ENCODE data around the gene TCERG1L. TPM values are rescaled to one million over a fixed set of nuclear protein-coding genes. Genes with fewer than 3 reads are reported as not detected.

Gene TCERG1L
- total RNA-seq, 1 donor from 2014 or later: not detected

DNA sequence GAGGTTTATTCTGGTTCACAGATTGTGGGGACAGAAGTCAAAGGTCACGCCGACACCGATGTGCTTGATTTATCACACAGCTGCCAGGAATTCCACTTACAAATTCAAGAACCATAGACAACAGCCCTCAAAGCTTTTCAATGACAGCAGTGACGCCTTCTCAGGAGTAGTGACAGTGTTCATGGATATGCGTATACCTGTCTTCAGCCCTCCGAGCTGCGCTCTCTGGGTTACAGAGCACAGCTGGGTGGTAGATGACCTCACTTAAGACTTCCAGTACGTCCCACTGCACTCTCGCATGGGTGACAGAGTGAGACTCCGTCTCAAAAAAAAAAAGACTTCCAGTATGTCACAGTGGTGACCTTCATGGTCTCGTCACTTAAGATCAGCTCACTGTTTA, 108.5 kb downstream of the TCERG1L start:
- intact Hi-C loops (cut with DNase I): no loop called here
- Histone ChIP-seq H3K4me3 (no peak overlapping the region), H3K36me3 (no peaks in the 10 kb centered on the region), H3K9me3 (no peaks in the 10 kb centered on the region), H3K4me1 (no peaks in the 10 kb centered on the region), H3K27ac (no peak overlapping the region), H3K27me3 (no peaks in the 10 kb centered on the region)
- ATAC-seq: no peak
- TF ChIP-seq, protein P1, sequence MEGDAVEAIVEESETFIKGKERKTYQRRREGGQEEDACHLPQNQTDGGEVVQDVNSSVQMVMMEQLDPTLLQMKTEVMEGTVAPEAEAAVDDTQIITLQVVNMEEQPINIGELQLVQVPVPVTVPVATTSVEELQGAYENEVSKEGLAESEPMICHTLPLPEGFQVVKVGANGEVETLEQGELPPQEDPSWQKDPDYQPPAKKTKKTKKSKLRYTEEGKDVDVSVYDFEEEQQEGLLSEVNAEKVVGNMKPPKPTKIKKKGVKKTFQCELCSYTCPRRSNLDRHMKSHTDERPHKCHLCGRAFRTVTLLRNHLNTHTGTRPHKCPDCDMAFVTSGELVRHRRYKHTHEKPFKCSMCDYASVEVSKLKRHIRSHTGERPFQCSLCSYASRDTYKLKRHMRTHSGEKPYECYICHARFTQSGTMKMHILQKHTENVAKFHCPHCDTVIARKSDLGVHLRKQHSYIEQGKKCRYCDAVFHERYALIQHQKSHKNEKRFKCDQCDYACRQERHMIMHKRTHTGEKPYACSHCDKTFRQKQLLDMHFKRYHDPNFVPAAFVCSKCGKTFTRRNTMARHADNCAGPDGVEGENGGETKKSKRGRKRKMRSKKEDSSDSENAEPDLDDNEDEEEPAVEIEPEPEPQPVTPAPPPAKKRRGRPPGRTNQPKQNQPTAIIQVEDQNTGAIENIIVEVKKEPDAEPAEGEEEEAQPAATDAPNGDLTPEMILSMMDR (IDR thresholded peaks at IDR 0.05): no peak
- DNase-seq: no peak

DNA sequence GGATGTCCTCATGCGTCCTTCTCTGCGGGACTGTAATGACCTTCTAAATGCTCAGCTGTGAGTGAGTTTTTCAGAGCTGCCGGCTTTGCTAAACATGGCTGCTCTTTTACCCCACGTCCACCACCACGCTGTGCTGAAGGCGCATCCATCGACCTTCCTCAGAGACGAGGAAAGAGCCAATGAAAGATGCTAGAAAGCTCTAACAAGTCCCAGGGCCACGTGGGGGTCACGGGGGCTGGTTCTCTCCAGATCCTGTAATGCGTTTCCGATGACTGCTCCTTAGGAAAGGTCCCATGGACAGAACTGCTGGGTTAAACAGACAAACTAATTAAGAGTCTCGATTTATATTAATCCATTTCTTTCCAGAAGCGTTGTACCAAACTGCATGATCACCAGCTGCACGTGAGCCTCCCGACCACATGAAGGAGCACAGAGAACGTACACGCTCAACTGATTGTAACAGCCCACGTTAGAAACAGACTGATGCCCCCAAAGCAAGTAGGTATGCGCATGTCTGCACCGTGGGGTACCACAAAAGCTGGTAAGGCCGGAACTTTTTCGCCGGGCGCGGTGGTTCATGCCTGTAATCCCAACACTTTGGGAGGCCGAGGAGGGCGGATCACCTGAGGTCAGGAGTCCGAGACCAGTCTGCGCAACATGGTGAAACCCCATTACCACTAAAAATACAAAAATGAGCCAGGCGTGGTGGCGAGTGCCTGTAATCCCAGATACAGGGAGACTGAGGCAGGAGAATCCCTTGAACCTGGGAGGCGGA, 109.6 kb downstream of the TCERG1L start:
- no peak for ATAC-seq

DNA sequence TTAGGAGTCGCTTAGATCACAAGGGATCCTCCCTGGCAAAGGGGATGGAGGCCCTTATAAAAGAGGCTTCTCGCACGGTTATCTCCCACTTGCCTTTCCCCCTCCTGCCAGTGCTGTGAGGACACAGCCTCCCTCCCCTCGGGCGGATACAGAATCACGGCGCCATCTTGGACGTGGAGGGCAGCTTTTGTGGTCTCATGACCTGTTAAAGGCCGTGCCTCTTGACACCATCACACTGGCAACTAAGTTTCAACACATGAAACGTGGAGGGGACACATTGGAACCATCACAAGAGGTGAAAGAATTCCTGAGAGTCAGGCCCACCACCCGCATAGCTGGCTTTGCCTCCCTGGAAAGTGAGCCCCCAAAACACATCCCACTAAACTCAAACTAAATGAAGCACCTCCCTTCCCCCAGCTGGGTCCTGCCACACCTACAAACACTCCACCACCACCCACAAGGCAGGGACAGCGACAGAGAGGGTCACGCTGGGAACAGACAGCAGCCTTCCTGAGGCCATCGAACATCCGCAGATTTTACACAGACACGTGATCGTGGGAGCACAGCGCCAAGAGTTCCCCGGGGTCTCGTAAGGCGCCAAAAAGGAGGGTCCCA, 110.6 kb downstream of the TCERG1L start:
- ATAC-seq (no peak), DNase-seq (no peak)
- intact Hi-C loops (cut with DNase I): no loop called here
- Histone ChIP-seq H3K36me3 (no peaks in the 10 kb centered on the region), H3K27ac (no peak overlapping the region), H3K4me3 (no peak overlapping the region), H3K9me3 (no peaks in the 10 kb centered on the region), H3K27me3 (no peaks in the 10 kb centered on the region), H3K4me1 (no peaks in the 10 kb centered on the region)
- TF ChIP-seq, protein P1 (IDR thresholded peaks at IDR 0.05): no peak

More for the DNA sequence above, 109.6 kb downstream of the TCERG1L start:
- intact Hi-C loops (cut with DNase I): no loop called here
- no peak overlapping the region for H3K27ac ChIP-seq
- H3K4me1 ChIP-seq: no peaks in the 10 kb centered on the region
- H3K36me3 ChIP-seq: no peaks in the 10 kb centered on the region
- H3K27me3 ChIP-seq: no peaks in the 10 kb centered on the region
- no peak overlapping the region for H3K4me3 ChIP-seq
- H3K9me3 ChIP-seq: no peaks in the 10 kb centered on the region
- DNase-seq: peak; percentile 46
- TF ChIP-seq, protein P1 (IDR thresholded peaks at IDR 0.05): no peak

DNA sequence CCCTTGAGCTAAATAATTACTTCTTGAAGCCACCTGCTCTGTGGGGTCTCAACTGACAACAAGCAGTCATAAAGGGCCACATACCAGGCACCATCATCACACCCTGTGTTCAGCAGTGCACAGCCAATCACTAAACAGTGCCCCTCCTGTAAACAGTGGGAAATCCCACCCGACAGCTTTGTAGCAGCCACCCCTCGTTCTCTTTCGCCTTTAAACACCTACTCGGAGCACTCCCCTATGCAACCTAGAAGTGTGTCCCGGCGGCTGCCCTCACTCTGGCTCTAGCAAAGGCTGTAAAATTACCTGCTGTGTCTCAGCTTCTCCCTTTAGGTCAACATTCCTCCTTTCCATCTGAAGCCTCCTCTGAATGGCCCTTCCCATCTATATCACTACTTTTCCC, 111.9 kb downstream of the TCERG1L start:
- H3K27me3 ChIP-seq: no peaks in the 10 kb centered on the region
- ATAC-seq (no peak), DNase-seq (peak; percentile 35)
- H3K4me1 ChIP-seq: no peaks in the 10 kb centered on the region
- no peaks in the 10 kb centered on the region for H3K9me3 ChIP-seq
- no peak overlapping the region for H3K4me3 ChIP-seq
- H3K36me3 ChIP-seq: no peaks in the 10 kb centered on the region
- TF ChIP-seq, protein P1 (IDR thresholded peaks at IDR 0.05): no peak
- intact Hi-C loops (cut with DNase I): no loop called here
- no peak overlapping the region for H3K27ac ChIP-seq

DNA sequence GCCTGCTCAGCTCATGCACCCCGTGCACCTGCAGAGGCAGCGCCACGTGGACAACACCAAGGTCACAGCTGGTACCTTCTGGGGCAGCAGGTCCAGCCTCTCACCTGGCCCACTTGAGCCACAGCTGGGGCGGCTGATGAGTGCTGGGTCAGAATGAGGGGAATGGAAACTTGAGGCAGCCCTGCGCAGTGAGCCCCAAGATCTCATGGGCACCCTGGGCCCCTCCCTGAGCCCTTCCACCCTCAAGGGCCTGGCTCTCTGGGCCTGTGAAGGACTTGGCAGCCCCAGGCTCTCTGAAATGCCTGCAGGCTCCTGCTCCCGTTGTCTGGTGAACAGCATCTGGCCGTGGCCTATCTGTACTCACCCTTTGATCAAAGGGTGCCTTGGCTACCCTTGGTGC, 112.7 kb downstream of the TCERG1L start:
- H3K27me3 ChIP-seq: no peaks in the 10 kb centered on the region
- ATAC-seq (peak; percentile 14), DNase-seq (peak; percentile 36)
- H3K36me3 ChIP-seq: no peaks in the 10 kb centered on the region
- H3K9me3 ChIP-seq: no peaks in the 10 kb centered on the region
- H3K4me3 ChIP-seq: no peak overlapping the region
- H3K4me1 ChIP-seq: no peaks in the 10 kb centered on the region
- intact Hi-C loops (cut with DNase I): no loop called here
- H3K27ac ChIP-seq: no peak overlapping the region
- TF ChIP-seq, protein P1 (IDR thresholded peaks at IDR 0.05): no peak

Measured in upper lobe of right lung (tissue), 1 donor.